ENCODE data around the gene GSC2.

DNA sequence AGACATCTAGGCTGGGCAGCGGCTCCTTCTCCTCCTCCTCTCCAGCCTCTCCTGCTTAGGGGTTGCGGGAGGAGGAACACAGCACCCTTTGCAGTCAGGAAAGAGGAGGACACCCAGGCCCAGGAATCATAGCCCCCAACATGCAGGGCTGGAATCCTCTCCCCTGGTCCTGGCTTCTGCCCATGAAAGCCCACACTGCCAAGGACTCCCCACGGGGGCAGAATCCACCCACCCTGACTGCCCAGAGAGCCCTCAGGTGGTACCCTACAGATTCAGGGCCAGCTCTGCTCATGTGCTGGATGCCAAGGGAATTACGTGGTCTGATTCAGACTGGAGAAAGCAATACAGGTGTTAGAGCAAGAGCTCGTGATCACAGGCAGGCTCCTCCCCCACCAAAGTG lies 10.1 kb downstream of the GSC2 start:
- TF ChIP-seq ELF4 (CRISPR knock-in tag; IDR thresholded peaks at IDR 0.05) (no peak), TCF7L2 (IDR thresholded peaks at IDR 0.05; ENCODE audit: low read depth, low read length) (no peak), FOXA3 (CRISPR knock-in tag; conservative IDR thresholded peaks at IDR 0.05 in 1 of 2, IDR thresholded peaks at IDR 0.05 in 1 of 2) (no peak), FOXP1 (CRISPR knock-in tag; IDR thresholded peaks at IDR 0.05) (no peak), JUND (IDR thresholded peaks at IDR 0.05; ENCODE audit: borderline replicate concordance, low read depth, low read length) (no peak), JUND (tag; IDR thresholded peaks at IDR 0.05; ENCODE audit: borderline replicate concordance, low read depth, low read length) (no peak), KLF1 (tag; IDR thresholded peaks at IDR 0.05) (no peak), TAF1 (IDR thresholded peaks at IDR 0.05; ENCODE audit: control insufficient read depth, extremely low read depth, insufficient read depth, low read length, severe bottlenecking) (no peak), ZSCAN32 (CRISPR knock-in tag; IDR thresholded peaks at IDR 0.05) (no peak), MBD1 (CRISPR knock-in tag; IDR thresholded peaks at IDR 0.05) (no peak), HDAC6 (IDR thresholded peaks at IDR 0.05; ENCODE audit: low read depth, low read length) (no peak), SMARCC2 (IDR thresholded peaks at IDR 0.05; ENCODE audit: low read depth) (no peak), POLR2A (conservative IDR thresholded peaks at IDR 0.05) (no peak)
- TF ChIP-seq, protein P1, sequence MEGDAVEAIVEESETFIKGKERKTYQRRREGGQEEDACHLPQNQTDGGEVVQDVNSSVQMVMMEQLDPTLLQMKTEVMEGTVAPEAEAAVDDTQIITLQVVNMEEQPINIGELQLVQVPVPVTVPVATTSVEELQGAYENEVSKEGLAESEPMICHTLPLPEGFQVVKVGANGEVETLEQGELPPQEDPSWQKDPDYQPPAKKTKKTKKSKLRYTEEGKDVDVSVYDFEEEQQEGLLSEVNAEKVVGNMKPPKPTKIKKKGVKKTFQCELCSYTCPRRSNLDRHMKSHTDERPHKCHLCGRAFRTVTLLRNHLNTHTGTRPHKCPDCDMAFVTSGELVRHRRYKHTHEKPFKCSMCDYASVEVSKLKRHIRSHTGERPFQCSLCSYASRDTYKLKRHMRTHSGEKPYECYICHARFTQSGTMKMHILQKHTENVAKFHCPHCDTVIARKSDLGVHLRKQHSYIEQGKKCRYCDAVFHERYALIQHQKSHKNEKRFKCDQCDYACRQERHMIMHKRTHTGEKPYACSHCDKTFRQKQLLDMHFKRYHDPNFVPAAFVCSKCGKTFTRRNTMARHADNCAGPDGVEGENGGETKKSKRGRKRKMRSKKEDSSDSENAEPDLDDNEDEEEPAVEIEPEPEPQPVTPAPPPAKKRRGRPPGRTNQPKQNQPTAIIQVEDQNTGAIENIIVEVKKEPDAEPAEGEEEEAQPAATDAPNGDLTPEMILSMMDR (IDR thresholded peaks at IDR 0.05 in 2 of 3, conservative IDR thresholded peaks at IDR 0.05 in 1 of 3; ENCODE audit: insufficient read depth in 2 of 3, low read depth in 1 of 3, low read length in 3 of 3): no peak

All from K562 (cell line).